Dermis blood vessel endothelial cell (primary cell): ENCODE measurements around the gene KNOP1. TPM values are rescaled to one million over a fixed set of nuclear protein-coding genes. Genes with fewer than 3 reads are reported as not detected.
"Not testable (repeated sequence)": the region's sequence is repeated elsewhere in the genome, so short reads cannot be mapped to it uniquely, and the experiment has no call there.

Source experiments
- DNase-seq: peaks from one replicate; pipeline ENCODE4 v3.0.0; 2010
- total RNA-seq: library from RNA; depleted of rRNA; stranded (reverse); fragments of >200 nt; gene quantifications from 2 replicates; pipeline ENCODE4 v1.2.3, GENCODE V29; 2014

KNOP1 gene
- total RNA-seq, 1 donor from 2014 or later = 15.8 TPM

DNA sequence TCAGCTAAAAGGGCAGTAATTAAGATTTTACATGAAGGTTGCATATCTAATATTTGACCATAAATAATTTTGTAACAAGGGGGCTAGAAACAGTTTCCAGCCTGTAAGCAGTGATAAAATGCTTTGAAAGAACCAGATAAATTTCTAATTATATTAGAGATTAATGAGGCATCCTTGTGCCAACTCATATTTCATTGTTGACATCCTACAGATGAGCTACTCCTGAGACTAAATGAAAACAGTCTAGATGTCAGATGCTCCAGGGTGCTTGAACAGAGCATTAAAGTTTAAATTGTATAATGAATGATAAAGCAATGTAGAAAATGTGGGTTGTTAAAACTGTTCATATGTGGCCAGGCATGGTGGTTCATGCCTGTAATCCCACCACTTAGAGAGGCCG, 23.3 kb upstream of the KNOP1 start:
- no peak for DNase-seq

DNA sequence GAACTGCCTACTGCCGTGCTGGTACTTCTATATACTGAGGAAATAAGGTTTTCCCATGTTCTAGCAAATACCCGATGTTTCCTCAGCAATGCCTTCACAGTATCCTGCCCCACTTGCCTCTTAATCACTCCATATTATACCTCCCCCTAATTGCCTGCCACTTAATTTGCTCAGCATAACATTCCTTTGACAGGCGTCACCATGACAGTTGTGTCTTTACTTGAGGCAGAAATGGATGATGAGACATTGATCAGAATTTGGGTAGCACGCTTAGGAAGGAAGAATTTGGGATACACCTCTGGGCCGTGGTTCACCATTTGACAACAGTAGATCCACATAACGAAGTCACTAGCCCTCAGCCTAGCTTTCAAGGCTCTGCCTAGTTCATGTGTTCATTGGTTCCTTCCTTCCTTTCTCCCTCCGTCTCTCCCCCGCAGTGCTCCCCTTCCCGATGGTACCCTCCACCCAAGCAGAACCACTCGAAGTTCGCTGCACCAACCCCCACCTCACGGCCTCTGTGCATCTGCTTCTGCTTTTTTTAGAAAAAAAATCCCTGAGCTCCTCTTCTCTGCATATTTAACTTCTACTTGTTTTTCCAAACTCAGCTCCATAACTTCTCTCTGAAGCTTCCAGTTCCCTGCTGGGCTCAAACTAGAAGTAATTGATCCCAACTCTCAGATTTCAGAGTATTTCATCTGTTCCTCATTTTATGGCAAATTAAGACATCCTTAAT, 19.4 kb upstream of the KNOP1 start:
- no peak for DNase-seq

DNA sequence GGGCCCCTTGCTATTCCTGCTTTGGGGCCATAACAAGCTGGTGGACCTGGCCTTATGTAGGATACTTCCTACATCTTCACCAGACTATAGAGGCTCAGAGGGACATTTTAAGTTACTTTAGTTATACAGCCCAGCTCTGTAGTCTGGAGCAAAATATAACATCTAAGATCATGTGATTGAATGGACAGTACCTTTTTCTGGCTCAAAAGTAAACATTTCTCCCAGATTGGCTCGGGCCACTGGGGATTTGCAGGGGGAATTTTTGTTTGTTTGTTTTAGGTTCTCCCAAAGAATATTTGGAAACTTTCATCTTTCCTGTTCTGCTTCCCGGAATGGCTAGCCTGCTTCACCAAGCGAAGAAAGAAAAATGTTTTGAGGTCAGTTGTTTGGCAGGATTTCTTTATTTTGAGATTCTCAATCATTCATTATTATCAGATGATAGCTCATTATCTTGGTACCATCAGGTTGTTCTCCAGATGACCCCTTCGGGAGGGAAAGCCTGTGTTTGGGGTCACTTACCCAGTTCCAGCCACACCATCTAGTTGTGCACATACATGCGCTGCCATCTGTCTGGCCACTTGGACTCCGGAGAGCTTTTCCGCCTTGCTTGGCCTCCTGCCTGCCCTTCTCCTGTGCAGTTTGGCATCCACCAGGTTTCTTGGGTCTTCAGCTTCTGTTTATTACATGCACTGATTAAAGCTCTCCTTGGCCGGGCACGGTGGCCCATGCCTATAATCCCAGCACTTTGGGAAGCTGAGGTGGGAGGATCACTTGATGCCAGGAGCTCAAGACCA, 17.2 kb upstream of the KNOP1 start:
- no peak for DNase-seq

DNA sequence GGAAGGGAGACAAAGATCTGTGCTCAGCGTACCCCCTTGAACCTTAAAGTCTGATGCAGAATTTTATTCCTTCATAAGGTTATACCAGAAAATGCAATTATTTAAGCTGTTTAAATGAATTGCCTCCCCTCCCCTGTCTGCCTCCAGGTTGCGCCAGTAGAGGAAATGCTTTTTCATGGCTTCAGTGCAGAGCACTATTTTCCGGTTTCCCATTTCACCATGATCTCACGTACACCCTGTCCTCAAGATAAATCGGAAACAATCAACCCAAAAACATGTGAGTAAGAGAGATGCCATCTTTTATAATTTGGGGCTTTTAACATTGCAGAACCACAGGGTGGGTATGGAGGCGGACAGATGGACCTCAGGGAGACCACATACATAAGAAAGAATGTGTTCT, 15.5 kb upstream of the KNOP1 start:
- peak; percentile 56 for DNase-seq

DNA sequence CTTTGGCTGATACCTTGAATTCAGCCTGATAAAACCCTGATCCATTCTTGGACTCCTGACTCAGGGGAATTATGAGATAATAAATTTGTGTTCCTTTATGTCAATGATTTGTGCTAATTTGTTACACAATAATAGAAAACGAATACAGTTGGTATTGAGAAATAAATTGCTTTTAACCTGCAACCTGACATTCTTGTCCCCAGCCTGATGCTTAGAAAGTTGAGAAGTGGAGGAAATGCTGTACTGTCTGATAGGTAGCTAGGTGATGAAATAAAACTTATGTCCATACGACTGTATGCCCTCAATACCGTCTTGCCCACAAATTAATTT, 10.6 kb upstream of the KNOP1 start:
- no peak for DNase-seq

DNA sequence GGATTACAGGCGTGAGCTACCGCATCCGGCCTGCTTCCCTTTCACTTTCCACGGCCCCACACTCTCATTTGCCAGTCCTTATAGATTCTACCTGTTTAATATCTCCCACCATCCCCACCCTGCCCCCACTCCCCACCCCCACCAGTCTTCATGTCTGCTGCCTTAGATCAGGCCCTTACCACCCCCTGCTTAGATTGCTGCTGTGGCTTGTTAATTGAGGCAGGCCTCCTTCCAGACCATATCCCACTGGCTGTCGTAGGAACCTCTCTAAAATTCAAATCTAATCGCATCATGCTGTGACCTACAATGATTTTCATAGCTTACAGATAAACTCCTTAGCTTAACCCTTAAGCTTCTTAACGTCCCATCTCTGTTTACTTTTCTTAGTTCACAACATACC, 5.0 kb upstream of the KNOP1 start:
- no peak for DNase-seq

DNA sequence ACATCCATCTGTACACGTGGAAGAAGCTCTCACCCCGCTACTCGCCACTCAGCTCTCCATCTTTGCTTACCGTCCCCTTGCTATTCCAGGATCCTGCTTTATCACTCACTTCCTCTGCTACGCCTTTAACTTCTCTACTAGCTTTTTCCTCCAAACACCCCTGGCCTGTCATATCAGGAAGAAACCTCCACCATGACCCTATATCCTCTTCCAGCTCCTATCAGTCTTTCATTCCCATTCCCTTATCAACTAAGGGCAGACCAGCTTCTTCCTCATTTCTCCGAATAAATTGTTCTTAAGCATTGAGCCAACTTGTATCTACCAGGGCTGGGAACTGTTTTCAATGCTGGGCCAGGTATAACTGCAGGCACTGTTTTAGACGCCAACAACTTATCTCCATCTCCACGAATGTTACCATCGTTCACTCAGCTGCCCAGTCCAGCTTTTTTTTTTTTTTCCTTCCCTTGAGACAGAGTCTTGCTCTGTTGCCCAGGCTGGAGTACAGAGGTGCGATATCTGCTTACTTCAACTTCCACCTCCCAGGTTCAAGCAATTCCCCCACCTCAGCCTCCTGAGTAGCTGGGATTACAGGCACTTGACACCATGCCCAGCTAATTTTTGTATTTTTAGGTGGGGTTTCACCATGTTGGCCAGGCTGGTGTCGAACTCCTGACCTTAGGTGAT, 4.4 kb upstream of the KNOP1 start:
- DNase-seq = no peak

DNA sequence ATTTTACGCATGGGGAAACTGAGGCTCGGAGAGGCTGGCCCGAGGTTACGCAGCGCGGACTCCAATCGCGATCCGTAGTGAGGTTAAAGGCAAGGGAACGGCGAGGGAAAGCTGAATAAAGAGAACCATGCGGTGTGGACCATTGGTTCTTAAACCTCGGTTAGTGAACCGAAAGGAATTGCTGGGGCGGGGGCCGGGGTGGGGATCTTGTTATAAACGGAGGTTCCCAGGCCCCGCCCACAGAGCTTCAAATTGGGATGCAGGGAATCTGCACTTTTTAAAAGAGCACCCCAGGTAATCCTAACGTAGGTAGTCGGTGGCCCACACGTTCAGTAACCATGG, 568 bp upstream of the KNOP1 start:
- DNase-seq = no peak

DNA sequence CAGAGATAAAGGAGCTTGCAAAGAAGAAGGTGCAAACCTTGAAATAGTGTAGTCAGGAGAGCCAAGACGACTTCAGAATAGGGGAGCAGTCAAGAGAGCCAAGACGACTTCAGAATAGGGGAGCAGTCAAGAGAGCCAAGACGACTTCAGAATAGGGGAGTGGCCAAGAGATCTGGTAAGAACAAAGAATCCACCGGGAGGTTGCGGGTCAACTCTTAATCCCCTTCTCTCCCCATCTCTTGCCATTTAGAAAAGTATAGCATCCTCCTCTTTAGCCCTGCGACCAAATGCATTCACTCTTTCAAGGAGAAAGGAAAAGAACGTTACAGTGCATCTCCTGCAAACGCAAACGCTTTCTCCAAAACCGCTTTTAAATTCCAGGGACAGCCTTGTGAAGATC, 713 bp downstream of the KNOP1 start:
- DNase-seq = peak; percentile 50

DNA sequence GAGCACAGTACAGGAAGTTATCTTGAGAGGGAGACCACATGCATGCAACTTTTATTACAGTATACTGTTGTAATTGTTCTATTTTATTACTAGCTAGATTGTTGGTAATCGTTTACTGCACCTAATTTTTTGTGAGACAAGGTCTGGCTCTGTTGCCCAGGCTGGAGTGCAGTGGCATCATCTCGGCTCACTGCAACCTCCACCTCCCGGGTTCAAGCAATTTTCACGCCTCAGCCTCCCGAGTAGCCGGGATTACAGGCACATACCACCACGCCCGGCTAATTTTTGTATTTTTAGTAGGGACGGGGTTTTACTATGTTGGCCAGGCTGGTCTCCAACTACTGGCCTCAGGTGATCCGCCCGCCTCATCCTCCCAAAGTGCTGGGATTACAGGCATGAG, 1.3 kb downstream of the KNOP1 start:
- DNase-seq = not testable (repeated sequence)

DNA sequence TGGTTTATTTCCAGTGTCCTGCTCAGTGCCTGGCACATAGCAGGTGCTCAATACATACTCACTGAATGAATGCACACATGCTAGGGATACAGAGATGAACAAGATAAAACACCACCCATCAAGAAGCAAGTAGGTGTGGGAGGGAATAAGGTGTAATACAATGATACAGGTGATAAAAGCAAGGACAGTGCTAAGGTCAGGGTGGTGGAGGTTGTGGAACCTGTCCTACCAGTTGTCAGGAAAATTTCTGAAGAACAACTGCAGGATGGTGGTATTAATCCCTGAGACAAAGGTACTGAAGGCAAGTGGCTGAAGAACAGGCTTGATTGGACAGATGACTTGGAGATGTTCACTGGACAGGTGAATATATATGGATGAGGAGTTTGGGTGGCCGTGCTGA, 1.8 kb downstream of the KNOP1 start:
- DNase-seq = no peak

DNA sequence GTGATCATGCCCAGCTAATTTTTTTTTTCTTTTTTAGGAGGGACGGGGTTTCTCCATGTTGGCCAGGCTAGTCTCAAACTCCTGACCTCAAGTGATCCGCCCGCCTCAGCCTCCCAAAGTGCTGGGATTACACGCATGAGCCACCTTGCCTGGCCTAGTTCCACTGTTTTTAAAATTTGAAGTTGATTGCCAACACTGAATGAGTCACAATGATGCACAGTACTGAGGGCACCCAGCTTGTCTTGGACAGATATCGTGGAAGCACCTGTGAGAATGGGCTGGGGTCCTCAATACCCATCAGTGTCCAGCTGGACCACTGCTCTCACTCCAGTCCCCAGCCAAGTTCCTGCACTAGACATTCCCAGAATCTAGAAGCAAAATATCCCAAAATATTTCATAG, 2.5 kb downstream of the KNOP1 start:
- no peak for DNase-seq

DNA sequence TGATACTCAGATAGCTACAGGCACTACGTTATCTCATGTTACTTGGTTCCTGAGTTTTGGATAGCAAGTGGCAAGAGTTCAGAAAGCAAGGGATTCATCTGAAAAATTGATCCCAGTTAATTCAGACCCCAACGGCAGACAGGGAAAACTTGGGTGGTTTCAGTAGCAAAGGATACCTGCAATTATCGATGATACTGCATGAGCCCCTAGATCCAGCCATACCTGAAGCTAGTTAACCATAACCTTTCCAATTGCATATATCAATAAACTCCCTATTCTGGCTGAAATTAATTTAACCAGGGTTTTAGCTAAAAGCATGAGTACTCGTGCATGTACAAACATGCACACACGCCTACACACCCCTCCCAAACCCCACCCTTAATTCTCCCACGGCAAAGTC, 4.3 kb downstream of the KNOP1 start:
- no peak for DNase-seq

DNA sequence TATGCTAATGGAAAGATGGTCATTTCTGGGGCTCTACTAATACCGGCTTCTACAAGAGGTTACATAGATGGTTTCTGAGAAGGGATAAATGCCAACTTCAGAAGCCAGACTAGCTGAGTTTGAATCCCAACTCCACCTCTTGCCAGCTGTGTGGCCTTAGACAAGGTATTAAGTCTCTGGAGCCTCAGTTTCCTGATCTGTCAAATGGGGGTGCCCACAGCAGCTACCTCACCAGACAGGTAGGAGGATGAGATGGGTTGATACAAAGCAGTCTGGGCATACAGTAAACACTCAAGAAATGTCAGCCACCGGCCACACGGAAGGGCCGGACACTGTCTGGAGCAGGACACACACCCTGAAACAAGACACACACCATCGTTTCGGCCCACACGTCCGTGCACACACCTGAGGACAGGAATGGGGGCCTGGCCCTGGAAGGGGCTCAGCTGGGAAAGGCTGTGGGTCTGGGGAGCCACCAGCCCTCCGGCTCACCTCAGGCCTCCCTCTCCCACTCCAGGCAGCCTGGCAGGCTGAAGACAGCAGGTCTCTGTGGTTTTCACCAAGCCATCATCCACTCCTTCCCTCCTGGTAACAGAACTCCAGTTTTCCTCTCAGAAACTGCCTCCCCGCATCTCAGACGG, 5.5 kb downstream of the KNOP1 start:
- DNase-seq = no peak

DNA sequence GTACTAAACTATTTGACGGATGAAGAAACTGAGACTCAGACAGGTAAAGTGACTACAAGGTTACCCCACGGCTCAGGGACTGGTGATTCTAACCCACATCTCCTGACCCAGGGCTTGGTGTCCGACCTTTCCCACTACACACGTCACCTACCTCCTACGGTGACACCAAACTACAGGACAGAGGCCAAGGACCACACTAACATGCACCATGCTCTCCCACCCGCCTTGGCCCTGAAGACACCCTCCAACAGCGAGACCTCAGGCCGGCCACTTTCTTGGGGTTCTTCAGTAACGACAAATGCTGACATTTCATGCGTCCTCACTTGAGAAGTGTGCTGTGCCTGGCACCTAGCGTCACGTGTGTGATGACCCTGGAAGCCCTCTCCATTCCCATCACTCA, 6.4 kb downstream of the KNOP1 start:
- no peak for DNase-seq

DNA sequence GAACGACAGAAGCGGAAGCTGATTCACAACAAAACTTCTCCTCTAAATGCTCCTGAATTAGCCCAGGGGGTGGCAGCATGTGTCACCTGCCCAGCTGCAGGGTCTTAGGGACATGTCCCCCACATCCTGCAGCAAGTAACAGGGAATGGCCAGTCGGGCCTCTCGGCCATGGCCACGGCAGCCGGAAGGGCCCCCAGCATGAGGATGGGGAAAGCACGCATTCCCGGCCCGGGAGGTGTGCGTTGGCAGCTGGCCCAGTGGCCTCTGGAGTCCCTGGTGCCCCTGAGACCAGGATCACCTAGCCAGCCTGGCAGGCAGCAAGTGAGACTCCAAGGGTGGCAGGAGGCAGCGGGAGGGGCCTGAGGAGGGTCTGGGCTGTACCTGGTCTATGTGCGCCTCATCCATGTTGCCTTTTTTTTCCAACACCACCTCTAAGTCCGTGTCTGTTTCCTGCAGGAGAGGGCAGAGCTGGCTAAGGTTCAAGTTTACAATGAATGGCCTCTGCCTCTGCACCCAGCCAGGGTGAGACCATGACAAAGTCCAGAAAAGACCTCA, 7.0 kb downstream of the KNOP1 start:
- DNase-seq = peak; percentile 76

DNA sequence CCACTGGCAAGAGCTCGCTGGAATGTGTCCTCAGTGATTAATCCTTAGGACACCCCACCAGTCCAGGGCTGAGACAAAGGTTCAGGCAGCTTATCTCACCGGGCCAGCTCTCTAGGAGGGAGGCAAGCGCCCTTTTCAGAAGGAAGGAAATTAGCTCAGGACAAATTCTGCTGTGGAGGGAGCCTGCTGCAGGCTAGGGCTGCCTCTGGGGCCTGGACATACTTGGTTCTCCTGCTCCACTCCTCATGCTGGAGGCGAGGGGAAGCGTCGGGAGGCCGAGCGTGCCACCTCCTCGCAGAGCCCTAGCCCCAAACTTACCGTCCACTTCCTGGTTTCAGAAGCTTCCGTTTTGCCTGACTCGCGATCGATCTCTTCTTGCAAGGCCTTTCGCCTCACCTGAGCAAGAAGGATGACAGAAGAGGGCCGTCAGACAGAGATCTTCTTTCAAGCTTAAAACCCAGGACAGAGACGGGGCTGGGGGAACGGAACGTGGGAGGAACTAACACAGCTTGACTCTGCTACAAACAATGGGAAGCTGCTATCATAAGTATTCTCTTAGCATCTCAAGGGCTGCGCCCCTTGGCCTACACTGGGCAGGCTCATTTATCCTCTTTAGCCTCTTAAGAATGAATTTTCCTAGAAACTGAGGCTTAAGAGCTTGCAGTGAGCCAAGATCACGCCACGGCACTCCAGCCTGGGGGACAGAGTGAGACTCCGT, 7.7 kb downstream of the KNOP1 start:
- peak; percentile 62 for DNase-seq

DNA sequence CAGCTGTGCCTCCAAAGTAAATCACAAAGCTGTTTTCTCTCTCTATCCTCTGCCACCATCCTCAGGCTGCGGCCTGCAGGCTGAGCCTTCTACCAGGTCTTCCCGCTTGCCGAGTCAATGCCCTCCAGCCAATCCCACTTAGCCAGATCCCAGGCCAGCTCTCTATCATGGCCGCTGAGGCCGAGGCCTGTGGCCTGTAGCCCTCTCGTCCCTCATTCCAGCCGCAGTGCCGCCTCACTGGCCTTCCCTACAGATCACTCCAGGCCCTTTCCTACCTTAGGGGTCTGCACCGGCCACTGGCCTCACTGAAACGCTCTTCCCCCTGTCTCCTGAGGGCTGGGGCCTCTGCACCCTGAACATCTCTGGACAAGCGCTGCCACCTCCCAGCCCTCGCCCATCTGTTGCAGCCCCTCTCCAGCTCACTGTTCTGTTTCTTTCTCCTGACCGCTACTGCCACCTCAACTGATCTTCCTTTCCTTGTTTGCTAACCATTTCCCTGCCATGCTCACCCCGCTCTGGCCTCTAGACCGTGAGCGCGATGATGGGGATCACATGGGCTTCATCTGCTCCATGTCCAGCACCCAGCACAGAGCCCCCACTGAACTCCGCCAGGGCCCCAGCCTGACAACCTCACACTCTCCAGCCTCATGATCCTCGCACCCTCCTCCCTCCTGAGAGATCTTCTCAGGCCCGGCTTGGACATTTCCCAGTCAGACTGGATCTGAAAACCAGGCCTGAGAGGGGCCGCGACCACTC, 8.5 kb downstream of the KNOP1 start:
- no peak for DNase-seq

DNA sequence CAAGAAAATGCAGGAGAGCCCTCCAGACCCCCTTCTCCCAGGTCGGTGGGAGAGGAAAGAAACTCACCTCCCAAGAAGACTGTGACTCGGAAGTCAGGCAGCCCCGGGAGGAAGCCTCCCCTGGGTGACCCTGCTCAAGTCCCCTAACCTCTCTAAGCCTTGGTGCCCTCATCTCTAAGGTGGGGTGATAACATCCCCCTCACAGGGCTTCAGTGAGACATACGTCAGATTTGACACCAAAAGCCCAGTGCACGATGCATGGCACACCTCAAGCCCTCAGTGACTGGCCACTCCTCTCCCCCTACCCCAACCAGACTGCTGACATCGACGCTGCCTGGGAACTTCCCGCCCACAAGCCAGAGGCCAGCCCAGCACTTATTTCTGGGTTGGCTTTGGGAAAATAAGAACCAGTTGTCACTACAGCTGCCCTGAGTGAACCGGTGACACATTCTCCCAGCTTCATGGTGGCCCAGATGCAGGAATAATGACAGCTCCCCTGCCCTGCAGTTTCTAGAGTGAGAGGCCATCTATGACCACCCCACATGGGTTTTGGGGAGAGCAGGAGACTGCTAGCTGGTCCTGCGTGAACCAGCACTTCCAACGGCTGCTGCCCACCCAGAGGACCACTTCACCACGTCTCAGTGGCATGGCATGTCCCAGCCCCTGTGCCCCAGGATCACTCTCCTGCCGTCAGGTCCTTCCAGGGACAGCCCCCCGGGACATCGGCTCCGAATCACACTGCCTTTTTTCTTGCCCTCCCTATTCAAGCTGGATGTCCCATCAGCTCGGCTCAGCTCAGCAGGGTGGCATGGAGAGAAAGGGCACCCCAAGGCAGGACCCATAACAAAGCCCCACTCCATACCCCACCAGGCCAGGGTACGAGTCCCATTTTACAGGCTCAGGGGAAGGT, 9.5 kb downstream of the KNOP1 start:
- DNase-seq = no peak

DNA sequence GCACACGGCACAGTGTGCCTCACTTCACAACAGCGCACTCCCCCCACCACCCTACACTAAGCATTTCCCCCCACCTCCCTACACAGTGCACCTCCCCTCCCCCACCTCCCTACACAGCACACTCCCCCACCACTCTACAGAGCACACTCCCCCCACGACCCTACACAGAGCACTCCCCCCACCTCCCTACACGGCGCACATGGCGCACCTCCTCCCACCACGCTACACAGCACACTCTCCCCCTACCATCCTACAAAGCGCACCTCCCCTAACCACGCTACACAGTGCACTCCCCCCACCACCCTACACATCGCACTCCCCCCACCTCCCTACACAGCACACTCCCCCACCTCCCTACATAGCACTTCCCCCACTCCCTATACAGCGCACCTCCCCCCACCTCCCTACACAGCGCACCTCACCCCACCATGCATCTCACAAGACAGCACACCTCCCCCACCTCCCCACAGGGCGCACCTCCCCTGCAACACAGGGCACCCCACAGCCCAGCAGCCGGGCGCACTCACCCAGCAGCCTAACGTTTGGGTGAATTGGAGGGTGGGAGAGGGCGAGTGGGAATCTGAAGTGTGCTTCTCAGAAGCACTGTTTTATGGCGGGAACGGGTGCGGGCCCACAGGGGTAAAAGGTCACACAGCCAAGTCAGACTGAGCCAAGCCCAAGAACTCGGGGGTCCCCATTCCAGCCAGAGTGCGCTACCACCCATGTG, 10.3 kb downstream of the KNOP1 start:
- no peak for DNase-seq
